ENCODE measurements around the gene TADA2A.

TADA2A gene

GRCh38 chr17:37386462-37386861, 20.2 kb upstream of the TADA2A start:
- no peak for TF ChIP-seq CTCF (IDR thresholded peaks at IDR 0.05; ENCODE audit: borderline replicate concordance, insufficient read depth, low read depth, low read length)
- H3K4me3 ChIP-seq (ENCODE audit: low read depth, low read length), result no peak overlapping the region

DNA sequence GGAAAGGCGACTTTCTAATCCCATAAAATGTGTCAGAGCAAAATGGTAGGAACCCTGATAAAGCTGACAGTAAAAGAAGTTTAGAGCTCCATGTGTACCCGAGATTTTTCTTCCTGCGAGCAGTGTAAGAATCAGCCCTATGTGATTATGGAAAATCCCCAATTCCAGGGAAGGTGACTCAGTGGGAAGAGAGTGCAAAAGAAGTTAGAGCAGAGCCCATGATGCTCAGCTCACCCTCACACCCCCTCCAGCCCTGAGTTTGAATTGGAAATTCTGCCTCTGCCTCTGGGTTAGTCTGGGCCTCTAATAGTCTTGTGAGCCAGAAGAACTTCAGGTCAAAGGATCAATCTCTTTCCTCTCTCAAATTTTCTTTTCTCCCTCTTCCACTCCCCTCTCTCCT, 18.4 kb upstream of the TADA2A start:
- no peak for TF ChIP-seq CTCF (IDR thresholded peaks at IDR 0.05; ENCODE audit: borderline replicate concordance, insufficient read depth, low read depth, low read length)
- H3K4me3 ChIP-seq (ENCODE audit: low read depth, low read length), result no peak overlapping the region

GRCh38 chr17:37389160-37389559, 17.5 kb upstream of the TADA2A start:
- H3K4me3 ChIP-seq (ENCODE audit: low read depth, low read length), result no peak overlapping the region

GRCh38 chr17:37391146-37391545, 15.5 kb upstream of the TADA2A start:
- no peak overlapping the region for H3K4me3 ChIP-seq (ENCODE audit: low read depth, low read length)
- no peak for TF ChIP-seq CTCF (IDR thresholded peaks at IDR 0.05; ENCODE audit: borderline replicate concordance, insufficient read depth, low read depth, low read length)

More at GRCh38 chr17:37389160-37389559, 17.5 kb upstream of the TADA2A start:
- TF ChIP-seq CTCF (IDR thresholded peaks at IDR 0.05; ENCODE audit: borderline replicate concordance, insufficient read depth, low read depth, low read length), result no peak

DNA sequence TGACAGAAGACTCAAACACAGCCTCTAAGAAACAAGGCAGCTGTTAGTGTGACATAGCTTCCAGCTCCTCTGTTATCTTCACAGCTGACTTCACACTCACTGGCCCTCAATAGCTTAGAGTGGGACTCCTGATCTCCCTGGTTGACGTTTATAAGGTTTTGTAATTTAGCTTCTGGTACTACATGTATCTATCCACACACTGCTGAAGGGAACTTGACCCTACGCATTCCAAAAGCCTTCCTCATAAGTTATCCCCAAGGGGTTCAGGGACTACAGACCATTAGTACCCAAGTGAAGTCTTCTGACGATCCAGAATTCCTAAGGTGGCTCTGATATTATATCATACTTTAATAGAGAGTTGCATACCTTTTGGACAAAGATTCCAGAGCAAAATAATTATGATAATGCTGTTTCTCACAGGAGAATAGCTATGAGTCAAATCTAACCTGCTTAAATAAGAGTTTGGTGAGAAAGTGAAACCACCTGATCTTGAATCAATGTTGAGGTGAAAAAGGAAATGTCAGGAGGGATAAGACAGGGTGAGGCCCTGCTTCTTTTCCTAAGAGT, 14.6 kb upstream of the TADA2A start:
- H3K4me3 ChIP-seq (ENCODE audit: low read depth, low read length), result no peak overlapping the region

GRCh38 chr17:37393352-37393751, 13.3 kb upstream of the TADA2A start:
- TF ChIP-seq CTCF (IDR thresholded peaks at IDR 0.05; ENCODE audit: borderline replicate concordance, insufficient read depth, low read depth, low read length), result no peak
- H3K4me3 ChIP-seq (ENCODE audit: low read depth, low read length), result no peak overlapping the region

More for the DNA sequence above, 14.6 kb upstream of the TADA2A start:
- no peak for TF ChIP-seq CTCF (IDR thresholded peaks at IDR 0.05; ENCODE audit: borderline replicate concordance, insufficient read depth, low read depth, low read length)

DNA sequence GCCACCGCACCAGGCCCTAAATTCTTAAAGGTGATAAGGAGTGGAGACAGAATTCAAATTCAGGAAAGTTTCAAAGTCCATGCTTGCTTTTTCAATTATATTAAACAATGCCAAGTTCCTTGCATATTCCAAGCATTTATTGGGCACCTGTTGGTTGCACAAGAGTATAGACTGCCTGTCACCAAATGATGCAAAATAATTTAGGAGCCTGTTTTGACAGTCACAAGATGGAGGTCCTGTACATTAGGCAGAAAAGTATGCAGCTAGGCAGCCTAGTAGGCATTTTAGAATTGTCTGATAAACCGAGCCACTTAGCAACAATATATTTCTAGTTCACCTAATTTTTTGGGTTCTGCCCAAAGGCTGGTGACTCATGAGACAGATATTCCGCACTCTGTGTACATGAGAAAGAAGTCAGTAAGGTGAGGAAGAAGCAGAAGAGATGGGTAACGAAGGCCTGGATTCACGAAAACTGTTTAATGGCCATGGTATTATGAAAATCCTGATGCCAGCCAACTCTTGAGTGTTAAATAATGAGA, 7.4 kb upstream of the TADA2A start:
- TF ChIP-seq CTCF (IDR thresholded peaks at IDR 0.05; ENCODE audit: borderline replicate concordance, insufficient read depth, low read depth, low read length), result no peak
- H3K4me3 ChIP-seq (ENCODE audit: low read depth, low read length), result no peak overlapping the region
